IPS DF 4.7 (cell line): ENCODE data around the gene C19orf73.
A peak's percentile ranks its signal among the peaks of the same experiment; 100 is the strongest.
"Not testable (repeated sequence)": the region's sequence is repeated elsewhere in the genome, so short reads cannot be mapped to it uniquely, and the experiment has no call there.

Experiments
- DNase-seq: peaks from one replicate; pipeline ENCODE4 v3.0.0-alpha.2; 2013; ENCODE audit warnings: low spot score; ENCODE audit errors: extremely low read depth

C19orf73 gene

GRCh38 chr19:49102303-49102702 lies 16.6 kb downstream of the C19orf73 start:
- no peak for DNase-seq

- DNase-seq: no peak
These were observed 17.8 kb downstream of the C19orf73 start for GRCh38 chr19:49101160-49101559.

- no peak for DNase-seq
These were observed 20.1 kb downstream of the C19orf73 start for GRCh38 chr19:49098795-49099194.

- DNase-seq: no peak
These were observed 21.3 kb downstream of the C19orf73 start for GRCh38 chr19:49097453-49098288.

- DNase-seq: no peak
These were observed 24.1 kb downstream of the C19orf73 start for GRCh38 chr19:49094505-49095482.

GRCh38 chr19:49092686-49093085 lies 26.3 kb downstream of the C19orf73 start:
- DNase-seq: no peak

GRCh38 chr19:49091391-49092038 lies 27.4 kb downstream of the C19orf73 start:
- DNase-seq: no peak

- DNase-seq: no peak
These were observed 32.6 kb downstream of the C19orf73 start for GRCh38 chr19:49086296-49086695.

GRCh38 chr19:49085868-49086232 lies 33.1 kb downstream of the C19orf73 start:
- DNase-seq: no peak

- peak; percentile 98 for DNase-seq
These were observed 33.7 kb downstream of the C19orf73 start, which contains the start of gene SNRNP70 for GRCh38 chr19:49085020-49085867. SNRNP70 (plus strand) TSS chr19:49085451; CDS start chr19:49086415, 964 bp downstream.

- no peak for DNase-seq
These were observed 34.5 kb downstream of the C19orf73 start for GRCh38 chr19:49084206-49085019.

GRCh38 chr19:49081273-49081672 lies 37.7 kb downstream of the C19orf73 start:
- no peak for DNase-seq

- DNase-seq: no peak
These were observed 38.6 kb downstream of the C19orf73 start for GRCh38 chr19:49080392-49080791.

- DNase-seq: not testable (repeated sequence)
These were observed 44.1 kb downstream of the C19orf73 start for GRCh38 chr19:49074869-49075268.

GRCh38 chr19:49073514-49074378 lies 45.2 kb downstream of the C19orf73 start:
- DNase-seq: no peak

- DNase-seq: no peak
These were observed 46.9 kb downstream of the C19orf73 start for GRCh38 chr19:49071860-49072547.

- no peak for DNase-seq
These were observed 48.5 kb downstream of the C19orf73 start for GRCh38 chr19:49070416-49070815.

- no peak for DNase-seq
These were observed 49.9 kb downstream of the C19orf73 start for GRCh38 chr19:49069026-49069425.
